Left cardiac atrium (tissue), 4 donors: Measurements from ENCODE around the gene LRRC17. TPM values are rescaled to one million over a fixed set of nuclear protein-coding genes. Genes with fewer than 3 reads are reported as not detected.
"Not testable (repeated sequence)": the region's sequence is repeated elsewhere in the genome, so short reads cannot be mapped to it uniquely, and the experiment has no call there.

Source experiments
- ATAC-seq, 2 donors: fragments of 200-7000 bp; cut with Tn5 transposase; one replicate each; pipeline ENCODE4 v1.9.1; 2020; ENCODE audit warnings: mild to moderate bottlenecking in 2 of 2, moderate library complexity in 2 of 2
- DNase-seq: peaks from one replicate; pipeline ENCODE4 v3.0.0-alpha.2; 2020
- intact Hi-C, 2 donors: fragments of 100-400 bp; cut with DNase I; formaldehyde crosslinking; loops; one replicate each; pipeline versions ENCODE4 v1.14.1 to v1.15.1; 2022 to 2023
- total RNA-seq, 2 donors: library from RNA; stranded (reverse); fragmentation: NEBNext Ultra II Directional; extraction: Animal tissue kit (Norgen Biotek cat#: 25700); gene quantifications; one replicate each; pipeline ENCODE4 v1.2.1, GENCODE V29; 2021
- donor health status: DM: no; HTN: yes; CAD: no.
- donor health status: DM: no; HTN: yes; CAD: no; lungs with severe emphysema.
- donor health status: DM: yes; HTN: yes; CAD: no.
- donor health status: Dilated cardiomyopathy.

Gene LRRC17
- total RNA-seq, 2 donors from 2014 or later: 2.5 to 5.9 TPM

DNA sequence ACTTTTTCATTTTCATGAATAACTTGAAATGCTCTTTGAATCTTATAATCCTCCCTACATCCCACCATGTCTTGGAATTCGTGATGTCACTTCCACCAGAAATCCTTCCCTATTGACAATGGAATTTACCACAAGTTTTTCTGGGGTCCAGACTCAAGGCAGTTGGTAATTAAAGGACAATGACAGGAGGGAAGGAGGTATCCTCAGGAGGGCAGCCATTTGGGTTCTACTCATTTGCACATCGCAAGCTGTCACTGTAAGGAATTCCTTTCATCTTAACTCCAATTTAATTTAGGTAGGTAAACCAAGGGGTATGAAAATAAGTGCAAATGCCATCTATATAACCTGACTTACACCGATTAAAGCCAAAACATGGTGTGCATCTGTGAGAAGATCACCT, 21.9 kb downstream of the LRRC17 start:
- intact Hi-C loops: no loop called here
- ATAC-seq: no peak
- DNase-seq: no peak

DNA sequence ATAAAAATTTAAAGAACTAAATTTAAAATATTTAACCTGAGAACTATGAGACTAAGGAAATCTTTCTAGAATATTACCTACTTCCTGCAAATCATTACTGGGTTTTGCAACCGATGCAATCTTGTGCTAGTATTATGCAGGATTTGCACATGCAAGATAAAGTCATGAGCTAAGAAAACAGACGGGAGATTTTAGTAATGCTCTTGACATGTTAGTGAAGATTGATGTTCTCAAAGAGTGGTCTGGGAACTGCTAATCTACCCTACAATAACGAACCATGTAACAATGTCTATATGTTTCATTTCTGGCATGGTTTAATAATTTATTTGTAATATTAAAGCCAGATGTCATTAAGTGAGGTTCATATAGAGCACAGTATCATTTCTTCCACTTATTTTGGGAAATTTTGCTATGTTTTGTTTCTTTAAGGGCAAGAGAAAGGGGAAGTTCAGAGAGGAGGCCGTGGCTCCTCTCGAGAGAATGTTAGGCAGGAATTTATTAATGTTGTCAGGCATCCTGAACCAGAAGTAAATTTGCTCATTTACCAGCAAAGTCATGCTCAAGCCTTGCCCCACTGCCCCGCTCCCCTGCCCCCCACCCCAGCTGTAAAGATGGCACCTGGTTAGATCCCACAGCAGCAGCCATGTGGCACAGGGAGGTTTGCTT, 22.8 kb downstream of the LRRC17 start:
- intact Hi-C loops: no loop called here
- ATAC-seq: no peak
- DNase-seq: no peak

DNA sequence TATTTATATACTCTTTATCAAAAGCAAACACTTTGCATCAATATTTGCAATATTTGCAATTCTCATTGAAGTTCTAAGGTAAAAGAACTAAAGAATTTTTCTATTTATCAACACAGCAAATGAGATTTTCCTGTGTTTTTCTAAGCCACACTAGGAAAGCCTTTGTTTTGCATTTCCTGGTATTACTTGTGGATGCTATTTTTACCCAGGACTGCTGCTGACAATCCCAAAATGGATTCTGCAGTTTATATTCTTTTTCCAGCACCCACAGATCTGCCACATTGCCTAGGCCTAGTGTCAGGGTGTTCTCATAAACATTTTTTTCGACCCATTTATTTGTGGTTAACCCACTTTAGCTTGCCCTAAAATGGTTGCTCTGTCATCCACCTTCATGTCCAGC, 25.9 kb downstream of the LRRC17 start:
- DNase-seq (no peak), ATAC-seq (no peak)
- intact Hi-C loops: no loop called here

DNA sequence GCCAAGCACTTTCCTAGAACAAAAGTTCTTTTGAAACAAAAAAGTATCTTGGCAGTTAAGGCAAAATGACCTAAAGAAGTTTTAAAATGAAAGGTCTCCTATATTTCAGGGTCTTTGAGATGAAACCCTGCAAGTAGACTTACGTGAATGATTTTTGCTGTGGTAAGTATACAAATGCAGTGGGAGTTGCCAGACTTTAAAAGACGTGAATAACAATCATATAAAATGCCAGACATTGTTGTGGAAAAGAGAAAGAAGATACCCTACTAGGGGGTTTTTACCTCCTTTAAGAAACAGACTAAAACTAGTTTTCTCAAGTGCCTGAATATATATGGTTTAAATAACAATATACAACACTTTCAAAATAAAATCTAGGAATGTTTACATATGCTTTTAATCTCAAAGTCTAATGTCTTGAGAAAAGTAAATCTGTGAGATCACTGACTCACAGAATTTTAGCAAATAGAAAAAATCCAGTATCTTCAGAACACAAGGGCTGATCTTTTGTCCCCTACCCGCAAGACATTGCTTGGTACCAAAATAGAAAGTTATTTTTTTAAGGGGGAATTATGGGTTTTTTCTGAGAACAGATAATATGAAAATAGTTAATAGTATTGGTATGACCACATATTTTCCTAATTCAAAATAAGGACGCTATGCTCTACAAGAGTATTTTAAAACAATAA, 29.5 kb downstream of the LRRC17 start:
- intact Hi-C loops: no loop called here
- no peak for DNase-seq
- ATAC-seq: no peak

DNA sequence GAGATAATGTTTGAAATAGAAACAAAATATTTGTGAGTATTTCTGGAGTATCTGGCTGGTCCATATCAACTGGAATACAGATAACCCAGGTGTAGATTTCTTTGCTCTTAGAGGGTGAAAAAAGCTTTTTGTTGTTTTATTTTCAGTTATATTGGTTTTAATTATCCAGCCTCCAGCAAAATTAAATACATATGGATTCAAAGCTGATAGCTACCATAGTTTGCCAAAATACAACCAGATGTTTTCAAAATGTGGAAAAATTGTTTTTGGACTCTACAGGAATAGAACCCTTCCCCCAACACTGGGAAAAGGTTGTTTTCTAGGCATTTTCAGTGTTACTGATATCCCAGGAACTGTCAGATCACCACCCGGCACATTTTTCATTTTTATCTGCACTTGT, 30.1 kb downstream of the LRRC17 start:
- ATAC-seq (no peak), DNase-seq (no peak)
- intact Hi-C loops: no loop called here

DNA sequence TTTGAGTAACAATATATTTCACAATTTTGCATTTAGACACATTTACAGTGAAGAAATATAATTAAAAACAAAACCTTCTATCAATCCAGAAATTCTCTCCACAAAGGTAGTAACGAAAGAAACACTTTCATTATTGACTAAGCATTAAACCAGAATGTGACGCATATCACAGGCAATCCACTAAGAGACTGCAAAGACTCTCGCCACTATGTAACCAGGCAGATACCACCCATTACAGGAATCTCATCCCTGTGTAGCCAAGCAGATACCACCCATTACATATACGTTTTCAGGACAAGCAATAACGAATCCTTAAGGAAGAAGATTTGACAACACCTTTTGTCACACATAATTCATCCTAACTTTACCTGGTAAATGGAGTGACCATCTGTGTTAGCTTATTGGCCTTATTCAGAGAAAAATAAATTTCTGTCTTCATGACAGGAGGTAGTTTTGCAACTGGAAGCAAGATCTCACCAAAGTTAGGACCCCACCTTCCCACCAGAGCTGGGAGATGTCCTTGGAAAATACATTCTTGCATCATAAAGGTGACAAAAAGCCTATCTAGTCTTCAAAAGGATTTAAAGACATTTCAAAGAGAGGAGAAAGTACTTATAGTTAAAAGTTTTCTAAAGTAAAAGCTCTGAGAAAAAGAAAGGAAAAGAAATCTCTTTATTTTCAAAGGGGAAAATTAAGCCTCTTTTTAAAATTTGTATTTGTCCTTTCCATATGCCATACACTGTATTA, 30.8 kb downstream of the LRRC17 start:
- ATAC-seq: peak in 1 of 2 donors; percentile 56
- DNase-seq: no peak
- intact Hi-C loops: no loop called here

DNA sequence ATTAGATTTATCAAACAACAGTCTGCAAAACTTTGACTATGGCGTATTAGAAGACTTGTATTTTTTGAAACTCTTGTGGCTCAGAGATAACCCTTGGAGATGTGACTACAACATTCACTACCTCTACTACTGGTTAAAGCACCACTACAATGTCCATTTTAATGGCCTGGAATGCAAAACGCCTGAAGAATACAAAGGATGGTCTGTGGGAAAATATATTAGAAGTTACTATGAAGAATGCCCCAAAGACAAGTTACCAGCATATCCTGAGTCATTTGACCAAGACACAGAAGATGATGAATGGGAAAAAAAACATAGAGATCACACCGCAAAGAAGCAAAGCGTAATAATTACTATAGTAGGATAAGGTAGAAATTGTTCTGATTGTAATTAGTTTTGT, 31.4 kb downstream of the LRRC17 start:
- intact Hi-C loops: no loop called here
- no peak for ATAC-seq
- no peak for DNase-seq

DNA sequence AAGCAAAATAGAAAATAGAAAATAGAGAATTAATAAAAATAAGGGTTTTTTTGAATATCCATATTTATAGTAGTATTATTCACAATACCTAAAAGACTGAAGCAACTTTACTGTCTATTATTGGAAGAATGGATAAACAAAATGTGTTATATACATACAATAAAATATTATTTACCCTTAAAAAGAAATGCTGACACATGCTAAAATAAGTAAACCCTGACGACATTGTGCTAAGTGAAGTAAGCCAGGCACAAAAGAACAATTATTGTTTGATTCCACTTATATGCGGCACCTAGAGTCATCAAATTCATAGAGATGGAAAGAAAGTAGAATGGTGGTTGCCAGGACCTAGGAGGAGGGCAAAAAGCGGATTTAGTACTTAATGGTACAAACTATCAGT, 39.0 kb downstream of the LRRC17 start:
- DNase-seq: no peak
- intact Hi-C loops: no loop called here
- no peak for ATAC-seq

DNA sequence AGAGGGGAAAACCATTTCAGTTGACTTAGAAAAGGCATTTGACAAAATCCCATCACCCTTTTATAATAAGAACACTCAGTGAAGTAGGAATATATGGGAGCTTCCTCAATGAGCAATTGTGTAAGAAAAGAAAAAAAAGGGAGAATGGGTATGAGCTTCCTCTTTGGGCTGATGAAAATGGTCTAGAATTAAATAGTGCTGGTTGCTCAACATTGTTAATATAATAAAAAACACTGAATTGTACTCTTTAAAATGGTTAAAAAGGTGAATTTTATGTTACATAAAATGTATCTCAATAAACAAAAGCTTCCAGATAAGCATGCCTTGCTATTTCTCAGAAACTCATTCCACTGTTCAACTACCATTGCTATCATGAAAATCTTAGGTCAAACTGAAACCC, 40.6 kb downstream of the LRRC17 start:
- no peak for DNase-seq
- ATAC-seq: no peak
- intact Hi-C loops: no loop called here

DNA sequence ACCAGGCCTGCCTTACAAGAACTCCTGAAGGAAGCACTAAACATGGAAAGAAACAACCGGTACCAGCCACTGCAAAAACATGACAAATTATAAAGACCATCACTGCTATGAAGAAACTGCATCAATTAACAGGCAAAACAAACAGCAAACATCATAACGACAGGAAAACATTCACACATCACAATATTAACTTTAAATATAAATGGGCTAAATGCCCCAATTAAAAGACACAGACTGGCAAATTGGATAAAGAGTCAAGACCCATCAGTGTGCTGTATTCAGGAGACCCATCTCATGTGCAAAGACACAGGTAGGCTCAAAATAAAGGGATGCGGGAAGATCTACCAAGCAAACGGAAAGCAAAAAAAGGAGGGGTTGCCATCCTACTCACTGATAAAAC, 41.6 kb downstream of the LRRC17 start:
- intact Hi-C loops, ATAC-seq, DNase-seq: not testable (repeated sequence)

DNA sequence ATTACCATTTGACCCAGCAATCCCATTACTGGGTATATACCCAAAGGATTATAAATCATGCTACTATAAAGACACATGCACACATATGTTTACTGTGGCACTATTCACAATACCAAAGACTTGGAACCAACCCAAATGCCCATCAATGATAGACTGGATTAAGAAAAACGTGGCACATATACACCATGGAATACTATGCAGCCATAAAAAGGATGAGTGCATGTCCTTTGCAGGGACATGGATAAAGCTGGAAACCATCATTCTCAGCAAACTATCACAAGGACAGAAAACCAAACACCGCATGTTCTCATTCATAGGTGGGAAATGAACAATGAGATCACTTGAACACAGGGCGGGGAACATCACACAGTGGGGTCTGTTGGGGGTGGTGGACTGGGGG, 45.2 kb downstream of the LRRC17 start:
- intact Hi-C loops, DNase-seq, ATAC-seq: not testable (repeated sequence)

DNA sequence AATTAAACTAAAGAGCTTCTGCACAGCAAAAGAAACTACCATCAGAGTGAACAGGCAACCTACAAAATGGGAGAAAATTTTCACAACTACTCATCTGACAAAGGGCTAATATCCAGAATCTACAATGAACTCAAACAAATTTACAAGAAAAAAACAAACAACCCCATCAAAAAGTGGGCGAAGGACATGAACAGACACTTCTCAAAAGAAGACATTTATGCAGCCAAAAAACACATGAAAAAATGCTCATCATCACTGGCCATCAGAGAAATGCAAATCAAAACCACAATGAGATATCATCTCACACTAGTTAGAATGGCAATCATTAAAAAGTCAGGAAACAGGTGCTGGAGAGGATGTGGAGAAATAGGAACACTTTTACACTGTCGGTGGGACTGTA, 49.2 kb downstream of the LRRC17 start:
- DNase-seq, ATAC-seq, intact Hi-C loops: not testable (repeated sequence)

DNA sequence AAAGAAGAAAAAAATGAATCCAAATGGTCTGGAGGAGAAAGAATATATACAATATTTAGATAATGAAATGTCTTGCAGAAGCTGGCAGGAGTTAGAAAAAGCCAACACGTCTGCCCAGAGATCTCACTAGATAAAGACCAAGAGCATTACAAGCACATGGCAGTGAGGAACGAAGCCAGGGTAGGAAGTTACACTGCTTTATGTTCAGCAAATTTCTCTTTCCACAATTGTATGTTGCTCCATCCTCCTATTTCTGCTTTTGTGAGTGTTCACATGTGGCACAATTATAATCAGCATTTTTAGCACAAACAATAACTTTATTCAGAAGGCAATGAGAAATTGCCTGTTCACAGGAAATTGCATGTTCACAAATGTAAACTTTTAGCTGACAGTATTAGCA, 53.7 kb downstream of the LRRC17 start:
- DNase-seq (no peak), ATAC-seq (no peak)
- intact Hi-C loops: no loop called here

DNA sequence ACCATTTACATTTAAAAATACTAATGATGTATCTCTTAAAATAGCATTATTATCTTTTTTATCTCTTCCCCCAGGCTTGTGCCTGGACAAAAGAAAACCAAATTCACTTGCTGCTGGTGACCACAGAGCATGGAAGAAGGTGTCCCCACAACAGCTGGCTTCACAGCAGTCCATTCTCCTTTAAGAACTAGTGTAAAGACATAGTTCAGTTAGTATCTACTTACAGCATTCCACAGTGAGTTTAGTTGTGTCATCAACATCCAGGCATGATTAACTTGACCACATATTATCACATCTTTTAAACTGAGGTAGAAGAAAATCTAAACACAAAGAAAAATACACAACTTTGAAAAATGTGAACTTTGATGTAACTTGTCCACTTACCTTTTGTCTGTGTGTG, 55.0 kb downstream of the LRRC17 start:
- ATAC-seq (no peak), DNase-seq (no peak)

DNA sequence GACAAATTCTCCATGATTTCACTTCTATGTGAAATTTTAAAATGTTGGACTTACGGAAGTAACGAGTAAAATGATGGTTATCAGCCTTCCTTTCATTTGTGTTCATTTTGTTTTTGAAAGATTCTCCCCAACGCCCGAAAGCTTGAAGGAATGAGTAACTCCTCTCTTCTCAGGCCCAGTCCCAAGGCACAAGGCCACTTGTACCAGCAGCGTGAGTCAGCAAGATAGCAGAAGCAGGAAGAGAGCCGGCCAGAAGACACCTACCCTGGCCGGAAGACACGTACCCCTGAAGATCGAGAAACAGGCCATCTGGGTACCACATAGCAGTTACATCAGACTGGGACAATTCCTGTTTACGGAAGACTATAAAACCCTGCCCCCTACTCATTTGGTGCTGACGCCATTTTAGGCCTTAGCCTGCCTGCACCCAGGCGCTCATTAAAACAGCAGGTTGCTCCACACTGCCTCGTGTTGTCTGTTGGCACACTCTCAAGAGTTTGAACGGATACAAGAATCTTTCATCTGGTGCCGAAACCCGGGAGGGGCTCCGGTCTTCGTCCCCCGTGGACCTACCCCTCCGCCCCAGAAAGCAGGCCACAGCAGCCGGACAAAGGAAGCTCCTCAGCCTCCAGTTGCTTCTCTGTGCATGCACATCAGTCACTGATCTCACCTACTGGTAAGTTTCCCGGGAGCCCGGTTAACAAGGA, 60.4 kb downstream of the LRRC17 start:
- intact Hi-C loops: no loop called here
- ATAC-seq (no peak), DNase-seq (no peak)

More for the DNA sequence above, 55.0 kb downstream of the LRRC17 start:
- intact Hi-C loops: no loop called here

DNA sequence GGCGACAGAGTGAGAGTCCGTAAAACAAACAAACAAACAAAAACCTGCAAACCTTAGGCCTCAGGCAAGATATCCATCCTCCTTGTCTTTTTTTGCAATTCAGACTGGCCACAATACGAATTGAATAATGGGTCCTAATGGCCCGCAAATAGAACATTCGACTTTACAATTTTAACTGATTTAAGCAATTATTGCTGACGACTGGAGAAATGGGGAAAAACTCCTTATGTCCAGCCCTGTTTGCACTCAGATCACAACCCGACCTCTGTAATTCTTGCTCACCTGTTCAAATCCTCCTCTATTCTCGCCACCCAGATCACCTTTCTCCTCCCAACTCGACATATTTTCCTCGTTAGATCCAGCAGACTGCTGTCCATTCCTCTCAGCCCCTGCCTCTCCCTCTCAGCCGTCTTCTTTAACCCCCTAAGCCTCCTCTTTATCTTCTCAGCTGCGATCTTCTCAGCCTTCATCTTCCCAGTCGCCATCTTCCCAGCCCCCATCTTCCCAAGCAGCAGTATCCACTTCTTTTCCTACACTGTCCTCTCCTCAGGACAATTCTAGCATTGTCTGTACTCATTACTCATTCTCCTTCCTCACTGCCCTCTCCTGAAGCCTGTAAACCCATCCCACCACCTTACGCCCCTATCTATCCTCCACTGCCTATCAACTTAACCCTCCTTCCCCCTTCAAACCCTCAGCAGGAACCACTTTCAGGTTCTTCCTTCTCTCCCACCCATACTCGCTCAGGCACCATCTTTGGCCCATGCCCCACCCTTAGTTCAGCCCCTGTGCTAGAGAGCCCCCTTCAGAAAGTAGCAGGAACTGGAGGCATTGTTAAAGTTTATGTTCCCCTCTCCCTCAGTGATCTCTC, 61.8 kb downstream of the LRRC17 start:
- intact Hi-C loops: no loop called here
- ATAC-seq: no peak
- no peak for DNase-seq

DNA sequence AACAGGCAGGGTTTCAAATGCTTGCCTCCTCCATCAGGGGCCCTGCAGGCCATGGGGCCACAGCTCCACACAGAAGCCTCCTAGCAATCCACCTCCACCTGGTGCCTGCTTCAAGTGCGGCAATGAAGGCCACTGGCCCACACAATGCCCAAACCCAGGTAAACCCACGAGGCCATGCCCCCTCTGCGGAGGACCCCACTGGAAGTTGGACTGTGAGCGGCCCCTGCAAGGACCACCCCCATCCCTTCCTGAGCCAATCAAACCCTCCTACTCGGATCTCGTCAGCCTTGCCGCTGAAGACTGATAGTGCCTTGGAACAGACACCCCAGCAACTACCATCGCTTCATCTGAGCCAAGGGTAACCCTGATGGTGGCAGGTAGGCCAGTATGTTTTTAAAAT, 63.1 kb downstream of the LRRC17 start:
- DNase-seq: no peak
- no peak for ATAC-seq
- intact Hi-C loops: no loop called here

DNA sequence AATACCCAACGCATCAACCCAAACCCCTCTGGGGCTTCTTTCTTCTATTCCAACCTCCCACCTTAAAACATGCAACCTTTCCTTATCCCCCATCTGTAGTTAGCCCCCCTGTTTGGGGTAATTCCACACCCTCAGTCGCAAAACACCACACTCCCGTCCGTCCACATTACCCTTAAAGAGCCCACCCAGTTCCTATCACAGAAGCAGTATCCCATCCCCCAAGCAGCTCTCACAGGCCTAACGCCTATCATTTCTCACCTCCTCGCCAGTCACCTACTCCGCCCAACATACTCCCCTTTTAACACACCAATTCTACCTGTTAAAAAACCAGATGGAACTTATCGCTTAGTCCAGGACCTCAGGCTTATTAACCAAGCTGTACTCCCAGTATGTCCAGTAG, 63.7 kb downstream of the LRRC17 start:
- DNase-seq: no peak
- intact Hi-C loops: no loop called here
- ATAC-seq: no peak

DNA sequence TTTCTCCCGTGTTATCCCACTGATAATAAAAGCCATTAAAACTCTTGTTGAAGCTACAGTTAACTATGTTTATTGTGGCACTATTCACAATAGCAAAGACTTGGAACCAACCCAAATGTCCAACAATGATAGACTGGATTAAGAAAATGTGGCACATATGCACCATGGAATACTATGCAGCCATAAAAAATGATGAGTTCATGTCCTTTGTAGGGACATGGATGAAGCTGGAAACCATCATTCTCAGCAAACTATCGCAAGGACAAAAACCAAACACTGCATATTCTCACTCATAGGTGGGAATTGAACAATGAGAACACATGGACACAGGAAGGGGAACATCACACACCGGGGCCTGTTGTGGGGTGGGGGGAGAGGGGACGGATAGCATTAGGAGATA, 64.8 kb downstream of the LRRC17 start:
- intact Hi-C loops, DNase-seq, ATAC-seq: not testable (repeated sequence)
